Measurements from ENCODE around the gene GC.
"Not testable (repeated sequence)": the region's sequence is repeated elsewhere in the genome, so short reads cannot be mapped to it uniquely, and the experiment has no call there.

Gene GC

GRCh38 chr4:71765350-71765749 is 18.5 kb downstream of the GC start:
- DNase-seq, result no peak

GRCh38 chr4:71752383-71753042 is 31.4 kb downstream of the GC start:
- DNase-seq, result no peak

GRCh38 chr4:71749008-71749594 is 34.8 kb downstream of the GC start:
- no peak for DNase-seq

GRCh38 chr4:71746379-71746778 is 37.5 kb downstream of the GC start:
- DNase-seq, result no peak

- DNase-seq, result not testable (repeated sequence)
Observed at GRCh38 chr4:71738782-71739181, 45.1 kb downstream of the GC start.

GRCh38 chr4:71732706-71733105 is 51.2 kb downstream of the GC start:
- DNase-seq, result peak; percentile 17

GRCh38 chr4:71732066-71732465 is 51.8 kb downstream of the GC start:
- no peak for DNase-seq

GRCh38 chr4:71729856-71730255 is 54.0 kb downstream of the GC start:
- no peak for DNase-seq

- peak; percentile 47 for DNase-seq
Observed at GRCh38 chr4:71713611-71714203, 70.2 kb downstream of the GC start.

- DNase-seq, result no peak
Observed at GRCh38 chr4:71711985-71712348, 71.9 kb downstream of the GC start.

- no peak for DNase-seq
Observed at GRCh38 chr4:71711044-71711984, 72.6 kb downstream of the GC start.

- no peak for DNase-seq
Observed at GRCh38 chr4:71709961-71710360, 73.9 kb downstream of the GC start.

- DNase-seq, result no peak
Observed at GRCh38 chr4:71698141-71698540, 85.7 kb downstream of the GC start.

GRCh38 chr4:71697031-71697430 is 86.8 kb downstream of the GC start:
- no peak for DNase-seq

- no peak for DNase-seq
Observed at GRCh38 chr4:71694961-71695360, 88.9 kb downstream of the GC start.

GRCh38 chr4:71692963-71693362 is 90.9 kb downstream of the GC start:
- DNase-seq, result no peak

GRCh38 chr4:71692198-71692597 is 91.7 kb downstream of the GC start:
- DNase-seq, result no peak

Data from hematopoietic multipotent progenitor cell treated with erythropoietin and hydrocortisone succinate and interleukin-3 and kit ligand, for 8 days (in vitro differentiated cells).